HS-5 (cell line): ENCODE results near the gene MXRA7.

Experiments used
- DNase-seq: peaks from one replicate; pipeline ENCODE4 v3.0.0-alpha.2; 2012; ENCODE audit warnings: low read depth

Gene MXRA7

DNA sequence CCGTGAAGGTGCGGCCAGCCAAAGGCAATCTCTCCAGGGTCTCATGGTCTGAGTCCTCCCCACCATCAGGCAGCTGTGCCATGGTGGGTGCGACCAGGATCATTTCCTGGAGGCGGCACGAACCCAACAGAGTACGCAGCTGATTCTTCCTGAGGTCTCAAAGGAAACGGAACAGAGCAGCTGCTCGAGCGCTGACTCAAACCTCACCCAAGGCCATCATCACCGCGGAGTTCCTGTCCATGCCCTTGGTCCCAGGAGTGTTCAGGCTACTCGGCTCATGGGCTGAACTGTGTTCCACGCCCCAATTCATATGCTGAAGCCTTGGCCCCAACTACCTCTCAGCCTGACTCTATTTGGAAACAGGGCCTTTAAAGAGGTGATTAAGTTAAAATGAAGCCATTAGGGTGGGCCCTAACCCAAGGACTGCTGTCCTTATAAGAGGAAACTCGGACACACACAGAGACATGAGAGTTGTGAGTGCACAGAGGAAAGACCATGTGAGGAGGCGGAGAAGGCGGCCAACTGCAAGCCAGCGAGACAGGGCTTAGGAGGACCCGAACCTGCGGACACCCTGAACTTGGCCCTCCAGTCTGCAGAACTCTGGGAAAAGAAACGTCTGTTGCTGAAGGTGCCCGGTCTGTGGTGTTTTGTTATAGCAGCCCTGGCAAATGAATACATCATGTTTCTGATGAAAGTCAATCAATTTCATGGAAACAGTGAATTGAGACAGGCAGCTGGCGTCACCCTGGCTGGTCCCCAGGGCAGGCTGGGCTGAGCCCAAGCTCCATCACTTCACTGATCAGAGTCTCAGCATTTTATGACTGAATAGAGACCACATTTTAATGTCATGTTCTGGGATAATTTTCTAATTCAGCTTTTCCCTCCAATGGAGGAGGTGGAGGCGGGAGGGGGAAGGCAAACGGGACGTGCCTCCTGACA, 13.7 kb downstream of the MXRA7 start:
- no peak for DNase-seq

GRCh38 chr17:76695059-76695831, 15.5 kb downstream of the MXRA7 start:
- no peak for DNase-seq

- no peak for DNase-seq
Observed at GRCh38 chr17:76691379-76692191, 19.2 kb downstream of the MXRA7 start.

DNA sequence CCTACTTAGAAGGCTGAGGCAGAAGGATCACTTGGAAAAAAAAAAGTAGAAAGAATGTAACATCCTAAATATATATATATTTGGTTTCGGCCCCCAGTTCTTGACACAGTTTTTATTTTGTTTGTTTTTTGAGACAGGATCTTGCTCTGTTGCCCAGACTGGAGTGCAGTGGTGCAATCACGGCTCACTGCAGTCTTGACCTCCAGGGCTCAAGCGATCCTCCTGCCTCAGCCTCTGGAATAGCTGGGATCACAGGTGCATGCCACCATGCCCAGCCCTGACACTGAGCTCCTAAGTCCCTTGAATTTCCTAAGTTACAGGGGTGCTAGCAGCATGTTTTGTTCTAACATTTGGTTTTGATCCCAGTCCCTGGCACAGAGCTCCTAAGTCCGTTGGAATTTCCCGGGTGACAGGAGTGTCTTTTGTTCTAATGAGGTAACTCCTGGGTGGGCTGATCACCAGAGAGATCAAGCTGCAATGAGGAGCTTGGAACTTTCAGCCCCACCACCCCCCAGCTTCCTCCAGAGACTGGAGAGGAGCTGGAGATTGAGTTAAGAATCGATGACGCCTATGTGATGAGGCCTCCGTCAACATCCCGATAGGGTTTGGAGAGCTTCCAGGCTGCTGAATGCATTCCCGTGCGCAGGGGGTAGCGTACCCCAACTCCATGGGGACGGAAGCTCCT, 20.0 kb downstream of the MXRA7 start:
- DNase-seq = no peak

DNA sequence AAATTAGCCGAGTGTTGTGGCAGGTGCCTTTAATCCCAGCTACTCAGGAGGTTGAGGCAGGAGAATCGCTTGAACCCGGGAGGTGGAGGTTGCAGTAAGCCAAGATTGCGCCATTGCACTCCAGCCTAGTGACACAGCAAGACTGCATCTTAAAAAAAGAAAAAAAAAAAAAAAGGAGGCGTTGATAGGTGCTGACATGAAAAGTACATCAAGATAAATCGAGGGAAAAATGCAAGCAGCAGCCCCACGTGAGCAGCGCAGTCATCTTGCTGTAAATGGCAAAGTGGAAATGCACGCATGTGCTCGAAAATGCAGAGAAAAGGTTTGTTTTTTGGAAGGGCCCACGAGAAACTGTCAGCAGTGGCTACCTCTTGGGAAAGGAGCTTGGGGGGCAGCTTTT, 20.9 kb downstream of the MXRA7 start:
- no peak for DNase-seq

- no peak for DNase-seq
Observed at GRCh38 chr17:76688165-76688622, 22.6 kb downstream of the MXRA7 start.

- DNase-seq = no peak
Observed at GRCh38 chr17:76687298-76688164, 23.2 kb downstream of the MXRA7 start.

- no peak for DNase-seq
Observed at GRCh38 chr17:76686538-76687297, 24.0 kb downstream of the MXRA7 start.

DNA sequence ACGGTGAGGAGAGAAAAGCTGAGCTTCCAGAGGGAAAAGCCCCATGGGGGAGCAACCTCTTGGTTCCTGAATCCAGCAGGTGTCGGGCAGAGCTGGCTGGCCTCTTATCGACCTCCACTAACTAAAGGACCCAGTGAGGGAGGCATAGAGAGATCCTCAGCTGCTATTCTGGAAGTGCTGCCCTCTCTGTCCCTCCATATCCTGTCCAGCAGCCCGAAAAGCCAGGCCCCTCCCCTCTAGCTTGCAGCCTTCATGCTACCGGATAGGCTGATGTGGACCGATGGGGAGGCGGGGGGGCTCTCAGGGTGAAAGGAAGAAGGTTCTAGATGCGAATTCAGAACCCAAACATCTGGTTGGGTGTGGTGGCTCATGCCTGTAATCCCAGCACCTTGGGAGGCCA, 24.9 kb downstream of the MXRA7 start:
- no peak for DNase-seq

GRCh38 chr17:76685366-76685765, 25.4 kb downstream of the MXRA7 start:
- DNase-seq = no peak

DNA sequence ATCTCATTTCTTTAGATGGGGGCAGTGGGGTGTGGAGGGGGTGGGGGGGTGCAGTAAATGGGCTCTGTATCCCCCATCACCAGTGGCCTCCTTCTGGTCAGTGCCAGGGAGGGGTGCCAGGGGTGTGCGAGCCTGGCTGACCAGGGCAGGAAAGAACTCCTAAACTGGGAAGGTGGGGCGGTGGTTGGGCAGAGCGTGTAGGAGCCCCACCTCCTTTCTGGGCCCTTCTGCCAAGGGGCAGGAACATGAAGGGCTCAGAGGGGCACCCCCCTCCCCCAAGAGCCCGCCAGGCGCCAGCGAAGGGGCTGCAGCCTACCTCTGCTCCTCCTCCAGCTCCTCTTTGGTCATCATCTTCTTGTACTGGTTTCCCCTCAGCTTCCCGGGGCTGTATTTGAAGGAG, 26.0 kb downstream of the MXRA7 start:
- no peak for DNase-seq

GRCh38 chr17:76683921-76684745, 26.6 kb downstream of the MXRA7 start:
- DNase-seq = no peak

- DNase-seq = no peak
Observed at GRCh38 chr17:76683011-76683755, 27.6 kb downstream of the MXRA7 start.

- no peak for DNase-seq
Observed at GRCh38 chr17:76682296-76682695, 28.5 kb downstream of the MXRA7 start.

DNA sequence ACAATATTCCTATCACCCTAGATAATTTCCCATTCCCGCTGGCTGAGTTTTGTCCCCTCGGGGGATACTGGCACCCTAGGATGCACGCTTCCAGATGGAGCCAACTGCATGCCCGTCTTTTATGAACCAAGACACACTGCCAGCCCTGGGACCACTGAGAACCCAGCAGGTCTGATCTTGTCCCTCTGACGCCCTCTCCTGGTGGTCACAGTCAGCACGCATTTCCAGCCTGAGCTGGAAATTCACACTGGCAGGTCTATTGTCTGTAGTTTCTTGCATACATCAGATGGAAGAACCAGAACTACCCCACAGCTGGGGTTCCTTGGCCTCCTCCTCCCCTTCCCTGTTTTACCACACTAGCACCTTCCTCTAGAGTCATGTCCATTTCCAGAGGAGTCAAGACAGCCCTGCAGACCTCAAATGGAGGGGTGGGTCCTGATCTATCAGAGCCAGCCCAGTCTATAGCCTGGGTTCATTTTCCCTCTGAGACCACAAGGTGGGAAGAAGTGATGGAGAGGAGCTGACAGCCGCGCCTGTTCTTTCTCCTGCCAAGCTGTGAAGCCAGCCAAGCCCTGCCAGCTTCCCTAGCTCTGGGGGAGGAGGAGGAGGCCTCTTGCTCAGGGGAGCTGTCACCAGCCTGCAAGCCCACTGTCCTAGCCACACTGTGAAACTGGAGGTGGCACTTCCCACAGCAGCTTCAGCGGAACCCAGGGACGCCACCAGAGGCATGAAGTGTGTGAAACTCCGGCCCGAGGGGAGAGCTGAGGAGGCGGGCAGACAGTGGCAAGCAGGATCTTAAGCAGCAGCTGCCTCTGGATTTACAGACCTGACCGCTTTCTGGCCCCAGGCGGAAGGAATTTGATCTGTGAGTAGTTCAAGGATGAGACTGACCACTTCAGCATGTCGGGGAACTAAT, 29.3 kb downstream of the MXRA7 start:
- no peak for DNase-seq

DNA sequence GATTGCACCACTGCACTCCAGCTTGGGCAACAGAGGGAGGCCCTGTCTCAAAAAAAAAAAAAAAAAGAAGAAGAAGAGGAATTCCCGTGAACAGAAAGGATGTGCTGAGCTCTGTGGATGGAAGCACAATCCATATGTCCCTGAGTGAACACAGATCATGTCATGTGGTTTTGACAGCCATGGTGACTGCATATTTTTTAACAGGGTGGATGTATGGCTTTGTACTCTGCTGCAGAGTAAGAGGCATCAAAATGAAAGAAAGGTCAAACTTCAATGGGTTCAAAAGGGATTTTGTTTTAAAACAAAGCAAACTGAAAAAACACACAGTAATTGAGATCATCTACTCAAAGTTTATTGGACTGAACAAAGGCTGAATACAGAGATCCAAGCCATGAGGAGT, 31.5 kb downstream of the MXRA7 start:
- no peak for DNase-seq

- DNase-seq = no peak
Observed at GRCh38 chr17:76678330-76678729, 32.4 kb downstream of the MXRA7 start.
